ENCODE results near the gene GSTK1.

The GSTK1 gene

DNA sequence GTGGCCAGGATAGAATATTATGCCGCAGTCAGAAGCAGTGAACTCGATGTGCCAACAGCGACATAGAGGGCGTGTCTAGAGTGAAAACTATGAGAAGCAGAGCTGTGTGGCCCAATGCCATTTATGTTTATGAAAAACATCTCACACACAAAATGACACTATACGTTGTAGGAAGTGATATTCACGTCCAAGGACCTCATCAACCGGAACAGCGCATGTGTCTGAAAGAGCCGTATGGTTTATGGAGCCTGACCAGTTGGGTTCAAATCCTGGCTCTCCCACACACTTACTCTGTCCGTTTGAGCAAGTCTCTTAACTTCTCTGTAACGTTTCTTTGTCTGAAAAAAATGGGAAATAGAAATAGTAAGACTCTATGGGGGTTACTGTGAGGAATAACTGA lies 20.9 kb upstream of the GSTK1 start:
- peaks cover 5% of the 10 kb centered on the region; the same call in 1 of the 2 replicates for H3K4me1 ChIP-seq (ENCODE audit: low read length)
- TF ChIP-seq, protein P1, sequence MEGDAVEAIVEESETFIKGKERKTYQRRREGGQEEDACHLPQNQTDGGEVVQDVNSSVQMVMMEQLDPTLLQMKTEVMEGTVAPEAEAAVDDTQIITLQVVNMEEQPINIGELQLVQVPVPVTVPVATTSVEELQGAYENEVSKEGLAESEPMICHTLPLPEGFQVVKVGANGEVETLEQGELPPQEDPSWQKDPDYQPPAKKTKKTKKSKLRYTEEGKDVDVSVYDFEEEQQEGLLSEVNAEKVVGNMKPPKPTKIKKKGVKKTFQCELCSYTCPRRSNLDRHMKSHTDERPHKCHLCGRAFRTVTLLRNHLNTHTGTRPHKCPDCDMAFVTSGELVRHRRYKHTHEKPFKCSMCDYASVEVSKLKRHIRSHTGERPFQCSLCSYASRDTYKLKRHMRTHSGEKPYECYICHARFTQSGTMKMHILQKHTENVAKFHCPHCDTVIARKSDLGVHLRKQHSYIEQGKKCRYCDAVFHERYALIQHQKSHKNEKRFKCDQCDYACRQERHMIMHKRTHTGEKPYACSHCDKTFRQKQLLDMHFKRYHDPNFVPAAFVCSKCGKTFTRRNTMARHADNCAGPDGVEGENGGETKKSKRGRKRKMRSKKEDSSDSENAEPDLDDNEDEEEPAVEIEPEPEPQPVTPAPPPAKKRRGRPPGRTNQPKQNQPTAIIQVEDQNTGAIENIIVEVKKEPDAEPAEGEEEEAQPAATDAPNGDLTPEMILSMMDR (IDR thresholded peaks at IDR 0.05; ENCODE audit: low read length) = no peak
- TF ChIP-seq EZH2phosphoT487 (IDR thresholded peaks at IDR 0.05; ENCODE audit: low read length) (no peak), EZH2 (optimal IDR thresholded peaks at IDR 0.05; ENCODE audit: low read depth, low read length) (no peak)
- H3K27me3 ChIP-seq (replicated peaks; ENCODE audit: insufficient read depth, low read length) = no peaks in the 10 kb centered on the region
- H3K9ac ChIP-seq (ENCODE audit: low read length) = no peak overlapping the region
- no peaks in the 10 kb centered on the region for H3F3A ChIP-seq (ENCODE audit: insufficient read depth, low read length)
- DNase-seq = no peak
- H4K20me1 ChIP-seq (ENCODE audit: insufficient read depth, low read length) = no peaks in the 10 kb centered on the region
- no peaks in the 10 kb centered on the region for H3K79me2 ChIP-seq (ENCODE audit: low read length)
- H3K36me3 ChIP-seq (replicated peaks; ENCODE audit: insufficient read depth, low read length) = no peaks in the 10 kb centered on the region
- H3K4me2 ChIP-seq (ENCODE audit: low read depth, low read length) = no peak overlapping the region
- H3K9me3 ChIP-seq (replicated peaks; ENCODE audit: insufficient read depth, low read length) = no peaks in the 10 kb centered on the region
- H3K9me2 ChIP-seq (replicated peaks; ENCODE audit: insufficient read depth, low read length) = no peaks in the 10 kb centered on the region
- no peak overlapping the region for H3K4me3 ChIP-seq (ENCODE audit: low read length)
- no peak overlapping the region for H2AFZ ChIP-seq (ENCODE audit: low read length)
- no peak overlapping the region for H3K27ac ChIP-seq (ENCODE audit: low read length)

- no peak overlapping the region for H2AFZ ChIP-seq (ENCODE audit: low read length)
- no peaks in the 10 kb centered on the region for H3K27me3 ChIP-seq (replicated peaks; ENCODE audit: insufficient read depth, low read length)
- no peak overlapping the region for H3K27ac ChIP-seq (ENCODE audit: low read length)
- no peak overlapping the region for H3K9ac ChIP-seq (ENCODE audit: low read length)
- no peak for DNase-seq
- H3K4me2 ChIP-seq (ENCODE audit: low read depth, low read length) = no peak overlapping the region
- no peak for TF ChIP-seq EZH2 (optimal IDR thresholded peaks at IDR 0.05; ENCODE audit: low read depth, low read length)
- TF ChIP-seq EZH2phosphoT487 (IDR thresholded peaks at IDR 0.05; ENCODE audit: low read length) = no peak
- TF ChIP-seq, protein P1 (IDR thresholded peaks at IDR 0.05; ENCODE audit: low read length) = no peak
- no peaks in the 10 kb centered on the region for H3K36me3 ChIP-seq (replicated peaks; ENCODE audit: insufficient read depth, low read length)
- no peaks in the 10 kb centered on the region for H4K20me1 ChIP-seq (ENCODE audit: insufficient read depth, low read length)
- H3K4me1 ChIP-seq (ENCODE audit: low read length) = peaks cover 5% of the 10 kb centered on the region; the same call in 1 of the 2 replicates
- H3K9me2 ChIP-seq (replicated peaks; ENCODE audit: insufficient read depth, low read length) = no peaks in the 10 kb centered on the region
- no peaks in the 10 kb centered on the region for H3K79me2 ChIP-seq (ENCODE audit: low read length)
- no peaks in the 10 kb centered on the region for H3K9me3 ChIP-seq (replicated peaks; ENCODE audit: insufficient read depth, low read length)
- H3K4me3 ChIP-seq (ENCODE audit: low read length) = no peak overlapping the region
- no peaks in the 10 kb centered on the region for H3F3A ChIP-seq (ENCODE audit: insufficient read depth, low read length)
These were observed 20.1 kb upstream of the GSTK1 start for GRCh38 chr7:143243111-143243510.

DNA sequence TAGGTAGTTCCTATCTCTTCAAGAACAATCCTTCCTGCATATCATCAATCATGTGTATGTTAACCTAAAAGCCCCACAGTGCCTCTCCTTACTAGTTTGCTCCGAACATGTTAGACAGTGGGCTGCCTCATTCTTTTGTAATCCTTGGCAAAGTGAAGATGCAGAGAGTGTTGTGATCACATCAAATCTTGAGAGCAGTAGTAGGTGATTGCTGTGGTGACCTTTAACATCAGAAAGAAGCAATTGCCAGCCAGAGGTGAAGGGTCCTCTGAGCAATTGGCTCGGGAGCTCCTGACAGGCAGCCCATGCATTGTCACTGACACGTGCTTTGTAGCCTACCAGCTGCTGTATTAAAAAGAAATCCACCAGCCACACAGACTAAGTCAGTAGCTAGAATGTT lies 19.6 kb upstream of the GSTK1 start:
- TF ChIP-seq EZH2phosphoT487 (IDR thresholded peaks at IDR 0.05; ENCODE audit: low read length) = no peak
- TF ChIP-seq, protein P1 (IDR thresholded peaks at IDR 0.05; ENCODE audit: low read length) = no peak
- no peak for TF ChIP-seq EZH2 (optimal IDR thresholded peaks at IDR 0.05; ENCODE audit: low read depth, low read length)
- no peaks in the 10 kb centered on the region for H4K20me1 ChIP-seq (ENCODE audit: insufficient read depth, low read length)
- no peak overlapping the region for H3K9ac ChIP-seq (ENCODE audit: low read length)
- H3K27me3 ChIP-seq (replicated peaks; ENCODE audit: insufficient read depth, low read length) = no peaks in the 10 kb centered on the region
- no peaks in the 10 kb centered on the region for H3F3A ChIP-seq (ENCODE audit: insufficient read depth, low read length)
- DNase-seq = no peak
- H3K79me2 ChIP-seq (ENCODE audit: low read length) = no peaks in the 10 kb centered on the region
- H3K4me2 ChIP-seq (ENCODE audit: low read depth, low read length) = no peak overlapping the region
- H3K36me3 ChIP-seq (replicated peaks; ENCODE audit: insufficient read depth, low read length) = no peaks in the 10 kb centered on the region
- no peak overlapping the region for H2AFZ ChIP-seq (ENCODE audit: low read length)
- no peak overlapping the region for H3K4me3 ChIP-seq (ENCODE audit: low read length)
- H3K9me3 ChIP-seq (replicated peaks; ENCODE audit: insufficient read depth, low read length) = no peaks in the 10 kb centered on the region
- no peak overlapping the region for H3K27ac ChIP-seq (ENCODE audit: low read length)
- H3K4me1 ChIP-seq (ENCODE audit: low read length) = peaks cover 5% of the 10 kb centered on the region; the same call in 1 of the 2 replicates
- H3K9me2 ChIP-seq (replicated peaks; ENCODE audit: insufficient read depth, low read length) = no peaks in the 10 kb centered on the region

All from MM.1S (cell line).